Stimulated activated memory B cell treated with anti-CD40 and anti-IgM and Interleukin-4, amounts not matched to agents 10 μg/mL and 1 μg/mL and 100 μg/mL, for 72 hours (primary cell): Measurements from ENCODE around the gene GABARAPL2.
A peak's percentile ranks its signal among the peaks of the same experiment; 100 is the strongest.

Experiments used
- ATAC-seq: fragments of 150-1000 bp; cut with Tn5 transposase; 2 replicates; pipeline ENCODE4 v1.10.0; 2021
- H3K27ac Mint-ChIP-seq: one replicate; pipeline ENCODE4 v1.8.0; 2022; ENCODE audit warnings: mild to moderate bottlenecking, mixed read lengths
- H3K27me3 Mint-ChIP-seq: one replicate; pipeline ENCODE4 v1.8.0; 2022; ENCODE audit warnings: mixed read lengths
- H3K36me3 Mint-ChIP-seq: one replicate; pipeline ENCODE4 v1.8.0; 2022; ENCODE audit warnings: mixed read lengths
- H3K4me1 Mint-ChIP-seq: one replicate; pipeline ENCODE4 v1.8.0; 2022; ENCODE audit warnings: mixed read lengths
- H3K4me3 Mint-ChIP-seq: one replicate; pipeline ENCODE4 v1.8.0; 2022; ENCODE audit warnings: mild to moderate bottlenecking, moderate library complexity, mixed read lengths
- H3K9me3 Mint-ChIP-seq: one replicate; pipeline ENCODE4 v1.8.0; 2022; ENCODE audit warnings: mixed read lengths

Gene GABARAPL2

DNA sequence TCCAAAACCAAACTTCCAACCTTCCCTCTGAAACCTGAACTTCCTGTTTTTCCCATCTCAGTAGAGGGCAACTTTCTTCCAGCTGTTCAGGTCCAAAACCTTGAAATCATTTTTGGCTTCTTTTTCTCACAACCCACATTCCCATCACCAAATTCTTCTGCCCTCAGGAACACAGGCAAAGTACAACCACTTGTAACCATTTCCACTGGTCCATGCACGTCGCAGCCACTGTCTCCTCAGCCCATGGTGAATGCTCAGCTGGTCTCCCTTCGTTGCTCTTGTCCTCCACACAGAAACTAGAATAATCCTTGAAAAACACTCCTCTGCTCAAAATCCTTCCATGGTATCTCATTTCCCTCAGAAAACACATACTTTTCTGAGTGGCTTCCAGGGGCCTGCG, 60.6 kb downstream of the GABARAPL2 start:
- Mint-ChIP-seq H3K27ac (peak overlapping the region; percentile 11), H3K4me1 (peaks cover 4% of the 10 kb centered on the region), H3K27me3 (no peaks in the 10 kb centered on the region), H3K4me3 (no peak overlapping the region), H3K9me3 (no peaks in the 10 kb centered on the region), H3K36me3 (peaks cover 57% of the 10 kb centered on the region)
- ATAC-seq: no peak
